Measurements from ENCODE around the gene RIMBP2.

RIMBP2 gene

DNA sequence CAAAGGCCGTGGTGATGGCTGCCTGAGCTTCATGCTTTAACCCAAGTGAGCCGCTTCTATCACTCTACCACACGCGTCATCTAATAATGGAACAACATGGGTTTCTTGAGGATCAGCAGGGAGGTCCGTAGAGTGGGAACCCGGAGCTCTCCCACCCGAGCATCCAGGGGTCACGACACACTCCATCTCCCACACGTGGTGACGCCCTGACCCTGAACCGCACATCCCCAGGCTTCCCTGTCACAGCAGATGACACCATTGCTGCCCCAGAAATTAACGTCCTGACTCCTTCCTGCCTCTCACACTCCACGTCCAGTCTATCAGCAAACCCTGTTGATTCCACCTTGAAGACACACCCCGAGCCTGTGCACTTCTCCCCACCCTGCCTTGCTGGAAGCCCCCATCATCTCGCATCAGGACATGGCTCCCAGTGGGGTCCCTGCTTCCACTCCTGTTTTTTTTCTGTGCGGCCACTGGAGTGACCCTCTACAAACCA lies 215.2 kb downstream of the RIMBP2 start:
- H3K36me3 ChIP-seq (ENCODE audit: control insufficient read depth, insufficient read depth, low read length) = no peaks in the 10 kb centered on the region
- no peak overlapping the region for H3K27ac ChIP-seq (ENCODE audit: low read depth, low read length)
- H3K9ac ChIP-seq (ENCODE audit: low read length) = no peak overlapping the region
- no peaks in the 10 kb centered on the region for H3K4me1 ChIP-seq (ENCODE audit: control insufficient read depth, insufficient read depth, low read length)
- H3K27me3 ChIP-seq (ENCODE audit: control insufficient read depth, insufficient read depth, low read length) = no peaks in the 10 kb centered on the region
- no peak overlapping the region for H3K4me3 ChIP-seq (ENCODE audit: low read length)

DNA sequence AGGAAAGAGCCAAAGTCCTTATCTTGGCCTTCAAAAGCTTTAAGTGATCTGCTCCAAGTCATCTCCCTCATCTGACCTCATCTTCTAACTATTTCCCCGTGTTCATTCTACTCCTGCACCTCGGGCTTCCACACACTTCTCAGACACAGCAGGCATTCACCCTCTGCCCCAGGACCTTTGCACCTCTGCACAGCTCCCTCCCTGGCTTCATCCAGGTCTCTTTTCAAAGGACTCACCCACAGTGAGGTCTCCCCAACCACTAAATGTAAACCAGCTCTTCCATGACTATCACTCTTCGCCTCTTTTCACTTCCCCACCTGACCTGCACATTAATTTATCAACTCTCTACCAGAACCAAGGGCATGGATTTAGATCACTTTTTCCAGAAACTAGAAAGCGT lies 216.6 kb downstream of the RIMBP2 start:
- no peak overlapping the region for H3K9ac ChIP-seq (ENCODE audit: low read length)
- no peak overlapping the region for H3K4me3 ChIP-seq (ENCODE audit: low read length)
- H3K4me1 ChIP-seq (ENCODE audit: control insufficient read depth, insufficient read depth, low read length) = no peaks in the 10 kb centered on the region
- no peak overlapping the region for H3K27ac ChIP-seq (ENCODE audit: low read depth, low read length)
- no peaks in the 10 kb centered on the region for H3K27me3 ChIP-seq (ENCODE audit: control insufficient read depth, insufficient read depth, low read length)
- H3K36me3 ChIP-seq (ENCODE audit: control insufficient read depth, insufficient read depth, low read length) = no peaks in the 10 kb centered on the region

DNA sequence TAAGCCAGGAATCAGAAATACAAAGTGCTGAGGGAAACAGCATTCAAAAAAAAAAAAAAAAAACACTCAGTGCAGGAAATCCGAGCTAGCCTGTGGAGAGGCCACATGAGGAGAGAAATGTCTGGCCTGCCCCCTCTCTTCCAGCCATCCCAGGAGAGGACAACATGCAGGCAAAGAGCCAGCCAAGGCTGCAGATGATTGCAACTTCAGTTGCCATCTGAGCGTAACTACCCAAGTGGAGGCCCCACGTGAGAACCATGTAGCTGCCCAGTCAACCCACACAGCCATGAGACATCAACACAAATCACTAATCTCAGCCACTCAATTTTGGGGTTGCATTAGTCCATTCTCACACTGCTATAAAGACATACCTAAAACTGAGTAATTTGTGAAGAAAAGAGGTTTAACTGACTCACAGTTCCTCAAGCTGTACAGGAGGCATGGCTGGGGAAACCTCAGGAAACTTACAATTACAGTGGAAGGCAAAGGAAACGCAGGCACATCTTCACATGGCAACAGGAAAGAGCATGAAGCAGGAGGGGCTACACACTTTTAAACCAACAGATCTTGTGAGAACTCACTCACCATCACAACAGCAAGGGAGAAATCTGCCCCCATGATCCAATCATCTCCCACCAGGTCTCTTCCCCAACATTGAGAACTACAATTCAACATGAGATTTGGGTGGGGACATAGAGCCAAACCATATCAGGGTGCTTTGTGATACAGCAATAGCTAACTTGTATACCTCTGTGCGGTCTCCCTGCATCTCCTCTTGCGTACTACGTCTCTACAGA lies 217.3 kb downstream of the RIMBP2 start:
- no peaks in the 10 kb centered on the region for H3K4me1 ChIP-seq (ENCODE audit: control insufficient read depth, insufficient read depth, low read length)
- no peaks in the 10 kb centered on the region for H3K27me3 ChIP-seq (ENCODE audit: control insufficient read depth, insufficient read depth, low read length)
- H3K27ac ChIP-seq (ENCODE audit: low read depth, low read length) = no peak overlapping the region
- H3K9ac ChIP-seq (ENCODE audit: low read length) = no peak overlapping the region
- H3K36me3 ChIP-seq (ENCODE audit: control insufficient read depth, insufficient read depth, low read length) = no peaks in the 10 kb centered on the region
- H3K4me3 ChIP-seq (ENCODE audit: low read length) = no peak overlapping the region

DNA sequence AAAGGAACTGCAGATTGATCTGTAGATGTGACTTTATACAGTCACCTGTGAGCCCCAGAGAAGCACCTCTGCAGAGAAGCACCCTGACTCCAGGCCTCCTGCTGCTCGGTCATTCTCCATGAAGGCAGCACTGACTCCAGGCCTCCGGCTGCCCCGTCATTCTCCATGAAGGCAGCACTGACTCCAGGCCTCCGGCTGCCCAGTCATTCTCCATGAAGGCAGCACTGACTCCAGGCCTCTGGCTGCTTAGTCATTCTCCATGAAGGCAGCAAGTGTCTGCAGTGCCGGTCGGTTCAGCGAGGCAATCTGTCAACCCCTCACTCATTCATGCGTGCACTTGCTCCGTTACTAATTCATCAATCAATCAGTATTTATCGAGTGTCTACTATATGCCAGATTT lies 218.1 kb downstream of the RIMBP2 start:
- Histone ChIP-seq H3K27ac (ENCODE audit: low read depth, low read length) (no peak overlapping the region), H3K9ac (ENCODE audit: low read length) (no peak overlapping the region), H3K4me1 (ENCODE audit: control insufficient read depth, insufficient read depth, low read length) (no peaks in the 10 kb centered on the region), H3K36me3 (ENCODE audit: control insufficient read depth, insufficient read depth, low read length) (no peaks in the 10 kb centered on the region), H3K27me3 (ENCODE audit: control insufficient read depth, insufficient read depth, low read length) (no peaks in the 10 kb centered on the region), H3K4me3 (ENCODE audit: low read length) (no peak overlapping the region)

DNA sequence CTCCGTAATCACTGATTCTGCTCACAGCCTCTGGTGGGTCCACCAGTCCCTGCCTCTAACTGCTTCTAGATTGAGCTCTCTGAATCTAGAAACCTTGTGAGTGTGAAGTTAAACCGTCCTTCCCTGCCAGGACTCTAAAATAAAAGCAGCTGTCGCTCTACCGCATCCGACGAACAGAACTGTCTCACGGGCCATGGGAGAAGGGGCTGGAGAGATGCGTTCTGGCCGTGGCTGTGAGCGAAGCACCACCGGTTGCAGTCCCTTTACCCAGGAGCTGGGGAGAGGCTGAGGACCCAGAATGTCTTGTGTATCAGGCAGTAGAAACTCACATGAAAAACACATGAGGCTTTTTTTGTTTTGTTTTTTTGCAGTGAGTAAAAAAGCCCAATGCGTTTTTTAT lies 218.8 kb downstream of the RIMBP2 start:
- Histone ChIP-seq H3K4me3 (ENCODE audit: low read length) (no peak overlapping the region), H3K27ac (ENCODE audit: low read depth, low read length) (no peak overlapping the region)

DNA sequence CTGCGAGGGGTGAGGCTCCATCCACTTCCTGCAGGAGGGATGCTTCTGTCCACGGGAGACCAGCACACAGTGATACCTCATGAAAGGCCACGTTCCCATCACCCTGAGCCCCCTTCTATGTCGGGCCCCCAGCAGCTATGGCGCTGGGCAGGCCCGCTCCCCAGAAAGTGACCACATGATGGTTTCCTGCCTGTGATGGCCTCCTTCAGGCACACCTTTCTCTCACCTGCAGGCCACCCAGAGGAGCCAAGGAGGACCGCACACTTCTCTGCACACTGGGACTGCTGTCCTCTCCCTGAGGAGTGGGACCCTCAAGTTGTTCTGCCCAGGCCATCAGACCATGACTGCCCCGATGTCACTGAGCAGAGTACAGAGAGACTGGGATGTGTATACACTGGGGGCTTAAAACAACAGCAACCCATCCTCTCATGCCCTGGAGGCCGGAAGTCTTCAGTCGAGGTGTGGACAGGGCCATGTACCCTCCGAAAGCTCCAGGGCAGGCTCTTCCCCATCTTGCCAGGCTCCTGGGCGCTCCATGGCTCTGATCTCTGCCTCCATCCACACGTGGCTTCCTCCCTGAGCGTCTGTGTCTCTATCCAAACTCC lies 219.5 kb downstream of the RIMBP2 start:
- H3K4me1 ChIP-seq (ENCODE audit: control insufficient read depth, insufficient read depth, low read length) = no peaks in the 10 kb centered on the region
- no peaks in the 10 kb centered on the region for H3K27me3 ChIP-seq (ENCODE audit: control insufficient read depth, insufficient read depth, low read length)
- no peak overlapping the region for H3K4me3 ChIP-seq (ENCODE audit: low read length)
- no peaks in the 10 kb centered on the region for H3K36me3 ChIP-seq (ENCODE audit: control insufficient read depth, insufficient read depth, low read length)
- H3K27ac ChIP-seq (ENCODE audit: low read depth, low read length) = no peak overlapping the region
- H3K9ac ChIP-seq (ENCODE audit: low read length) = no peak overlapping the region

More for the DNA sequence above, 218.8 kb downstream of the RIMBP2 start:
- Histone ChIP-seq H3K36me3 (ENCODE audit: control insufficient read depth, insufficient read depth, low read length) (no peaks in the 10 kb centered on the region), H3K27me3 (ENCODE audit: control insufficient read depth, insufficient read depth, low read length) (no peaks in the 10 kb centered on the region), H3K9ac (ENCODE audit: low read length) (no peak overlapping the region), H3K4me1 (ENCODE audit: control insufficient read depth, insufficient read depth, low read length) (no peaks in the 10 kb centered on the region)

DNA sequence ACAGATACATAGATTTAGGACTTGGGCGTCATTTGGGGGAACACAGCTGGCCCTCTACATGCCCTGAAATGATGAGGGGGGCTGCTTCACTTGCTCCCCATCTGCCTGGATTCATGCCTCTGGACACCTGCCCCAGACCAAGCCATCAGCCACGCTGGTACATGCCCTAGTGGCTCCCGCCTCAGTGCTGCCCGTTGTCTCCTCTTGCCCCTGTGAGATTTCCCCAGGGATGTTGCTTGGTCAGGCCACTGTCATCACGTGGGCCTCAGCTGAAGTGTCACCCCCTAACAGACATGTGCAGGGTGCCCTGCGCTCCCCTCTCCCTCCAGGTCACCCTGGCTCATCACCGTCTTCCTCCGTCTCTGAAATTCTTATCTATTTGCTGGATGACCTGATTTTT lies 220.9 kb downstream of the RIMBP2 start:
- H3K27me3 ChIP-seq (ENCODE audit: control insufficient read depth, insufficient read depth, low read length) = no peaks in the 10 kb centered on the region
- H3K27ac ChIP-seq (ENCODE audit: low read depth, low read length) = no peak overlapping the region

DNA sequence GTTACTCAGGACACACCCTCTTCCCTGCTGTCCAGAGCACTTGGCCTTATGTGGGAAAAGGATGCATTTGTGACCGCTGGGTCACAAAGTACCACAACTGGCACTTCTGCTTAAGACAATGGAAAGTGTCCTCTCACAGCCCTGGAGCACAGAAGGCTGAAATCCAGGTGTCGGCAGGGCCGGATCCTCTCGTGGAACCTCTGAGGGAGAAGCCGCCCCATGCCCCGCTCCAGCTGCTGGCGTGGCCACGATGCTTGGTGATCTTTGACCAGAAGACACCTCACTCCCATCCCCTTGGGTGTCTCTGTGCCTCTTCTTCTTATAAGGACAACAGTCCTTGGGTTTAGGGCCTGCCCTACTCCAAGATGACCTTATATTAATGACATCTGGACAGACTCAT lies 221.4 kb downstream of the RIMBP2 start:
- no peaks in the 10 kb centered on the region for H3K4me1 ChIP-seq (ENCODE audit: control insufficient read depth, insufficient read depth, low read length)
- H3K36me3 ChIP-seq (ENCODE audit: control insufficient read depth, insufficient read depth, low read length) = no peaks in the 10 kb centered on the region
- no peak overlapping the region for H3K27ac ChIP-seq (ENCODE audit: low read depth, low read length)
- H3K4me3 ChIP-seq (ENCODE audit: low read length) = no peak overlapping the region
- no peaks in the 10 kb centered on the region for H3K27me3 ChIP-seq (ENCODE audit: control insufficient read depth, insufficient read depth, low read length)
- H3K9ac ChIP-seq (ENCODE audit: low read length) = no peak overlapping the region

More for the DNA sequence above, 220.9 kb downstream of the RIMBP2 start:
- no peaks in the 10 kb centered on the region for H3K4me1 ChIP-seq (ENCODE audit: control insufficient read depth, insufficient read depth, low read length)
- no peak overlapping the region for H3K9ac ChIP-seq (ENCODE audit: low read length)
- no peaks in the 10 kb centered on the region for H3K36me3 ChIP-seq (ENCODE audit: control insufficient read depth, insufficient read depth, low read length)
- no peak overlapping the region for H3K4me3 ChIP-seq (ENCODE audit: low read length)

DNA sequence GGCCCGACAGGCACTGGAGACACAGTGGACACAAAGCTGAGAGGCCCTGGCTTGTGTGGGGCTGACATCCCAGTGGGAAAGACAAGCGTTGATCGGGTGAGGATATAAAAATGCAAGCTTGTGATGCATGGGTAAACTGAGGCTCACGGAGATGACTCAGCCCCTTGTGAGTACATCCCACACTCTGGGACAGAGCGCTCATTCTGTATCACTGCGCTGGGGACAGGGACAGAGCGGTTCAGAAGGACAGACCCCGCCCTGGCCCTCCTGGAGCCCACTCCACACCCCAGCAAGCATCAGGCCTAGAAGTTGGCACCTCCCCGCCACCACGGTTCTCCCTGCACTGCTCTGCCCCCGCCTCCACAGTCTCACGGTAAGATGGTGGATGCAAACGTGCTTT lies 222.1 kb downstream of the RIMBP2 start:
- Histone ChIP-seq H3K9ac (ENCODE audit: low read length) (no peak overlapping the region), H3K27me3 (ENCODE audit: control insufficient read depth, insufficient read depth, low read length) (no peaks in the 10 kb centered on the region), H3K36me3 (ENCODE audit: control insufficient read depth, insufficient read depth, low read length) (no peaks in the 10 kb centered on the region), H3K4me1 (ENCODE audit: control insufficient read depth, insufficient read depth, low read length) (no peaks in the 10 kb centered on the region), H3K4me3 (ENCODE audit: low read length) (no peak overlapping the region), H3K27ac (ENCODE audit: low read depth, low read length) (no peak overlapping the region)

DNA sequence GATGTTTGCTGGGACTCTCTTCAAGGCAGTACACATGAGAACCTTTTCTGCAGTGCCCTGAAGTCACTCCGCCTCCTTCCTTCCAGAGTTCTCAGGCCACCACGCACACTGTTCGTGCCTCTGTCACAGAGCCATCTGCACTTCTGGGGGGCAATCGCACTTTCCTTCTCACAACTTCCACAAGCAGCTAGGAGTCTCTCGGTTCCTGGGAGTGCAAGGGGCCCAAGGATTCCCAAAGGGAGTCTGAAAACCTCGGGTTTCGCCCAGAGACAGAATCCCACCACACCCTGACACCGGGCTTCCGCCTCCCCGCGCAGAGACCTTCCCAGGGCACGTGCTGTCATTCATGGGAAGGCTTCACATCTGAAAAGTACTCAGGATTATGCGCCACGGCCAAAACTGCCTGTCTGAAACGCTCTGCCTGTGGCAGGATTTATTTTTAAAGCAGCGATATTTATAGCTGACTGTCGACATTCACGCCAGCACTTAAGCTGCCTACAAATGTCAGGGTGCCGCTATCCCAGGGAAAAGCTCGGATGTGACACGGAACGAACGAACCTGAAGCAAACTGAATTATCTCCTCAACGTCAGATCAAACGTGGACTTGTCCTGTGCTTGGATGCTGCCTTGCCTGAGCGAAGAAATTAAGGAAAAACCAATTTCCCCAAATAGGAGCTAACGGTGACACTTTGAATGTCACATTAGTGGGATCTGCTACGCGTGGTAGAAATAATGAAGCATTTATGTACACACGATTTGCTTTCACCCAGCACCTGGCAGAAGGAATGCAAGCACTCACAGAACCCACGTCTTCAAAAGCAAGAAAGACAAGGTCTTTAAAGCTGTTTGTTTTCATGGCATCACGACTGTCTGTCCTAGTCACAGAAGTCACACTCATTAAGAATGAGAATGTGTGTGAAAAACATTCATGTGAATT lies 224.4 kb downstream of the RIMBP2 start:
- Histone ChIP-seq H3K4me1 (ENCODE audit: control insufficient read depth, insufficient read depth, low read length) (no peaks in the 10 kb centered on the region), H3K4me3 (ENCODE audit: low read length) (no peak overlapping the region), H3K27me3 (ENCODE audit: control insufficient read depth, insufficient read depth, low read length) (no peaks in the 10 kb centered on the region), H3K27ac (ENCODE audit: low read depth, low read length) (no peak overlapping the region), H3K9ac (ENCODE audit: low read length) (no peak overlapping the region), H3K36me3 (ENCODE audit: control insufficient read depth, insufficient read depth, low read length) (no peaks in the 10 kb centered on the region)

DNA sequence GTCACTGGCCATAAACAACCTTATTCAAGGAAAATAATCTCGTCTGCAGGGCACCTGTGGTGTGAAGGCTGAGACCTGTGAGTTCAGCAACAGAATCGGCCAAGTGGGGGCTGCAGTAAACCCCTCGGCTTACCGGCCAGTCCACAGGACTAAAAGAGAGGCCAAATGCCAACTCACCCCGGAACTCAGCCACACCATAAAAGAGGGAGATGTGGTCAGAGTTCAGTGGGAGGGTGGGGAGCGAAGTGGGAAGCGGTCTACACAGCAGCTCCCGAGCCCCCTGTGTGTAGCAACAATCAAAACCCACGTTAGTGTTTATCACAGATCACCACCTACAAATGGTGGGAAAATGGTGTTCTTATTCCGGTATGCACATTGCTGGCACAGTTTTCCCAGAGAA lies 225.4 kb downstream of the RIMBP2 start:
- Histone ChIP-seq H3K27ac (ENCODE audit: low read depth, low read length) (no peak overlapping the region), H3K27me3 (ENCODE audit: control insufficient read depth, insufficient read depth, low read length) (no peaks in the 10 kb centered on the region), H3K9ac (ENCODE audit: low read length) (no peak overlapping the region), H3K4me1 (ENCODE audit: control insufficient read depth, insufficient read depth, low read length) (no peaks in the 10 kb centered on the region), H3K4me3 (ENCODE audit: low read length) (no peak overlapping the region), H3K36me3 (ENCODE audit: control insufficient read depth, insufficient read depth, low read length) (no peaks in the 10 kb centered on the region)

DNA sequence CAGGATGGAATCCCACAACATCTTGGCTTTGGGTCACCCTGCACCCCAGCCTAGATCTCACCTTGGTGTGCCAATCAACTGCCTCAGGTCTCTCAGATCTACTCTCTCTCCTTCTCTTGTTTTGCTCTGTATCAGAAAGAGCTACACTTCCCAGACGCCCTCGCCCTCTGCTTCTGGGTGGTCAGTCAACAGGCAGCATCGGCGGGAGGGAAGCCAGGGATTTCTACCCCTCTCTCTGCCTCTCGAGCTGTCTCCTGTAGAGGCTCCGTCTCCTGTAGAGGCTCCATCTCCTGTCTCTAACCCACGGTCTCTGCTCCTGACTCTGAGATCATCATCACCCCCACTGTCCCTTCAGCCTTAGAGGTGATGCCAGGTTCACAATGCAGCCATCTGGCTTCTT lies 226.8 kb downstream of the RIMBP2 start:
- H3K4me1 ChIP-seq (ENCODE audit: control insufficient read depth, insufficient read depth, low read length) = no peaks in the 10 kb centered on the region
- H3K27ac ChIP-seq (ENCODE audit: low read depth, low read length) = no peak overlapping the region
- H3K4me3 ChIP-seq (ENCODE audit: low read length) = no peak overlapping the region
- H3K27me3 ChIP-seq (ENCODE audit: control insufficient read depth, insufficient read depth, low read length) = no peaks in the 10 kb centered on the region
- no peak overlapping the region for H3K9ac ChIP-seq (ENCODE audit: low read length)
- no peaks in the 10 kb centered on the region for H3K36me3 ChIP-seq (ENCODE audit: control insufficient read depth, insufficient read depth, low read length)
